ENCODE measurements around the gene FAM118A.

DNA sequence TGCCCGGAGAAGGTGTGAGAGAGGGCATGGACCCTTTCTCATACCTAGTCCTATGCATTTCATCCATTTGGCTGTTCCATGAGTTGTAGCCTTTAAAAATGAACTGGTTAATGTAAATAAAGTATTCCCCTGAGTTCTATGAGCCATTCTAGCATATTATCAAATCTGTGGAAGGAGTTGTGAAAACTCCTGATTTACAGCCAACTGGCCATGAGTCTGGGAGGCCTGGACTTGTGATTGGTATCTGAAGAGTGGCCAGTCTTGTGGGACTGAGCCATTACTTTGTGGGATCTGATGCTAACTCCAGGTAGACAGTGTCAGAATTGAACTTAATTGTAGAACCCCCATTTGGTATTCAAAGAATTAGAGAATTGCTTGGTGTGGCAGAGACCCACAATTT lies 48.4 kb downstream of the FAM118A start:
- TF ChIP-seq CTCF (conservative IDR thresholded peaks at IDR 0.05; ENCODE audit: low read depth, low read length): no peak
- TF ChIP-seq EZH2phosphoT487 (IDR thresholded peaks at IDR 0.05; ENCODE audit: borderline replicate concordance, low read length): no peak
- TF ChIP-seq EZH2 (IDR thresholded peaks at IDR 0.05; ENCODE audit: low read length, unreplicated experiment): no peak
